ENCODE results near the gene EGFL6.
"Not testable (repeated sequence)": the region's sequence is repeated elsewhere in the genome, so short reads cannot be mapped to it uniquely, and the experiment has no call there.

DNA sequence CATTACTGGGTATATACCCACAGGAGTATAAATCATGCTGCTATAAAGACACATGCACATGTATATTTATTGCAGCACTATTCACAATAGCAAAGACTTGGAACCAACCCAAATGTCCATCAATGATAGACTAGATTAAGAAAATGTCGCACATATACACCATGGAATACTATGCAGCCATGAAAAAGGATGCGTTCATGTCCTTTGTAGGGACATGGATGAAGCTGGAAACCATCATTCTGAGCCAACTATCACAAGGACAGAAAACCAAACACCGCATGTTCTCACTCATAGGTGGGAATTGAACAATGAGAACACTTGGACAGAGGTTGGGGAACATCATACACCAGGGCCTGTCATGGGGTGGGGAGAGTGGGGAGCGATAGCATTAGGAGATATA lies 110.3 kb downstream of the EGFL6 start:
- TF ChIP-seq, protein P1, sequence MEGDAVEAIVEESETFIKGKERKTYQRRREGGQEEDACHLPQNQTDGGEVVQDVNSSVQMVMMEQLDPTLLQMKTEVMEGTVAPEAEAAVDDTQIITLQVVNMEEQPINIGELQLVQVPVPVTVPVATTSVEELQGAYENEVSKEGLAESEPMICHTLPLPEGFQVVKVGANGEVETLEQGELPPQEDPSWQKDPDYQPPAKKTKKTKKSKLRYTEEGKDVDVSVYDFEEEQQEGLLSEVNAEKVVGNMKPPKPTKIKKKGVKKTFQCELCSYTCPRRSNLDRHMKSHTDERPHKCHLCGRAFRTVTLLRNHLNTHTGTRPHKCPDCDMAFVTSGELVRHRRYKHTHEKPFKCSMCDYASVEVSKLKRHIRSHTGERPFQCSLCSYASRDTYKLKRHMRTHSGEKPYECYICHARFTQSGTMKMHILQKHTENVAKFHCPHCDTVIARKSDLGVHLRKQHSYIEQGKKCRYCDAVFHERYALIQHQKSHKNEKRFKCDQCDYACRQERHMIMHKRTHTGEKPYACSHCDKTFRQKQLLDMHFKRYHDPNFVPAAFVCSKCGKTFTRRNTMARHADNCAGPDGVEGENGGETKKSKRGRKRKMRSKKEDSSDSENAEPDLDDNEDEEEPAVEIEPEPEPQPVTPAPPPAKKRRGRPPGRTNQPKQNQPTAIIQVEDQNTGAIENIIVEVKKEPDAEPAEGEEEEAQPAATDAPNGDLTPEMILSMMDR (conservative IDR thresholded peaks at IDR 0.05; ENCODE audit: low read length), result not testable (repeated sequence)
- not testable (repeated sequence) for TF ChIP-seq EZH2phosphoT487 (IDR thresholded peaks at IDR 0.05; ENCODE audit: borderline replicate concordance, low read depth, low read length)

Data from OCI-LY7 (cell line).